Keratinocyte (primary cell): Measurements from ENCODE around the gene ATE1. TPM values are rescaled to one million over a fixed set of nuclear protein-coding genes. Genes with fewer than 3 reads are reported as not detected.

ENCODE experiments used
- DNase-seq: peaks from one replicate; pipeline ENCODE4 v3.0.0-alpha.2; 2011; ENCODE audit warnings: low read depth, missing footprints, low spot score
- FAIRE-seq: peaks from 2 replicates; lab custom pipeline; 2011; peaks lifted over from hg19 to GRCh38; lab: Jason Lieb, UNC
- H2AFZ ChIP-seq: 2 replicates; pipeline ENCODE4 v1.6.0; 2012; ENCODE audit warnings: low read length, control low read depth, inconsistent platforms; ENCODE audit not compliant: control insufficient read depth
- H3K27ac ChIP-seq: 2 replicates; pipeline ENCODE4 v1.5.1; 2011; ENCODE audit warnings: low read length; ENCODE audit not compliant: control insufficient read depth, insufficient read depth
- H3K27me3 ChIP-seq: 3 replicates; pipeline ENCODE4 v1.6.0; 2011; ENCODE audit warnings: low read length; ENCODE audit not compliant: control insufficient read depth, insufficient read depth; ENCODE audit errors: extremely low read depth
- H3K36me3 ChIP-seq, 2 experiments: 2 replicates in 1 of 2; 3 replicates in 1 of 2; pipeline ENCODE4 v1.5.1; 2011; ENCODE audit warnings: low read length in 2 of 2, mild to moderate bottlenecking in 1 of 2; ENCODE audit not compliant: control insufficient read depth in 2 of 2, insufficient read depth in 2 of 2; ENCODE audit errors: extremely low read depth in 1 of 2
- H3K4me1 ChIP-seq: 3 replicates; pipeline ENCODE4 v1.5.1; 2011; ENCODE audit warnings: low read length; ENCODE audit not compliant: control insufficient read depth, insufficient read depth; ENCODE audit errors: extremely low read depth
- H3K4me2 ChIP-seq: 3 replicates; pipeline ENCODE4 v1.6.0; 2011; ENCODE audit warnings: low read depth, low read length; ENCODE audit not compliant: control insufficient read depth, insufficient read depth; ENCODE audit errors: extremely low read depth
- H3K4me3 ChIP-seq, 3 experiments: fragments of 200-600 bp in 1 of 3; sonication (generic) in 1 of 3; 2 replicates in 2 of 3; 3 replicates in 1 of 3; pipeline ENCODE4 v1.5.1; 2011 to 2016; ENCODE audit warnings: low read length in 3 of 3, mild to moderate bottlenecking in 3 of 3, control low read depth in 2 of 3, inconsistent platforms in 1 of 3, low read depth in 1 of 3, mixed read lengths in 1 of 3, mixed run types in 1 of 3, moderate library complexity in 1 of 3; ENCODE audit not compliant: control insufficient read depth in 2 of 3, insufficient read depth in 2 of 3; ENCODE audit errors: extremely low read depth in 1 of 3
- H3K79me2 ChIP-seq: 2 replicates; pipeline ENCODE4 v1.6.0; 2012; ENCODE audit warnings: low read length; ENCODE audit not compliant: control insufficient read depth, insufficient read depth
- H3K9ac ChIP-seq: 3 replicates; pipeline ENCODE4 v1.6.0; 2011; ENCODE audit warnings: low read length; ENCODE audit not compliant: control insufficient read depth, insufficient read depth; ENCODE audit errors: extremely low read depth
- H3K9me1 ChIP-seq: 3 replicates; pipeline ENCODE4 v1.6.0; 2011; ENCODE audit warnings: low read length; ENCODE audit not compliant: control insufficient read depth, insufficient read depth; ENCODE audit errors: extremely low read depth
- H3K9me3 ChIP-seq: 2 replicates; pipeline ENCODE4 v1.5.1; 2012; ENCODE audit warnings: low read depth, low read length; ENCODE audit not compliant: control insufficient read depth
- H4K20me1 ChIP-seq: 3 replicates; pipeline ENCODE4 v1.6.0; 2011; ENCODE audit warnings: low read length; ENCODE audit not compliant: control insufficient read depth, insufficient read depth; ENCODE audit errors: extremely low read depth
- EZH2 ChIP-seq: IDR thresholded peaks from one replicate; pipeline ENCODE4 v1.6.1; 2012; ENCODE audit warnings: inconsistent platforms, mild to moderate bottlenecking, low read length, moderate library complexity
- dilution Hi-C: fragments of 300-500 bp; cut with MboI; formaldehyde crosslinking; loops from one replicate; pipeline ENCODE4 v1.7.0; 2020; ENCODE audit warnings: low sequenced_read_pairs; ENCODE audit not compliant: extremely low pct_ligation_motif_present
- polyA plus RNA-seq, 5 experiments: library from polyadenylated mRNA; depleted of rRNA in 3 of 5; stranded (reverse) in 3 of 5; stranded (forward) in 1 of 5; unstranded in 1 of 5; fragments of >200 nt; gene quantifications; 1 replicate in 1 of 5; 2 replicates in 3 of 5; 3 replicates in 1 of 5; pipeline versions ENCODE4 v1.2.1 to v1.2.3, GENCODE V29; 2011 to 2012; ENCODE audit warnings: missing spikeins in 2 of 5, low read depth in 1 of 5, low replicate concordance in 1 of 5
- TF ChIP-seq, protein P1 (sequence below), 3 experiments: IDR thresholded peaks in 1 of 3; conservative IDR thresholded peaks in 1 of 3; optimal IDR thresholded peaks in 1 of 3; 2 replicates in 2 of 3; 3 replicates in 1 of 3; pipeline versions ENCODE3 to v1.5.1; 2011; ENCODE audit warnings: low read length in 3 of 3, mild to moderate bottlenecking in 3 of 3, moderate library complexity in 2 of 3, control low read depth in 1 of 3, inconsistent platforms in 1 of 3; ENCODE audit not compliant: insufficient read depth in 2 of 3; ENCODE audit errors: extremely low read depth in 1 of 3

Gene ATE1
- polyA plus RNA-seq, 1 donor (not counting 4 experiments of a cell fraction or from before 2014, with no cell fraction given), result 14.9 TPM

DNA sequence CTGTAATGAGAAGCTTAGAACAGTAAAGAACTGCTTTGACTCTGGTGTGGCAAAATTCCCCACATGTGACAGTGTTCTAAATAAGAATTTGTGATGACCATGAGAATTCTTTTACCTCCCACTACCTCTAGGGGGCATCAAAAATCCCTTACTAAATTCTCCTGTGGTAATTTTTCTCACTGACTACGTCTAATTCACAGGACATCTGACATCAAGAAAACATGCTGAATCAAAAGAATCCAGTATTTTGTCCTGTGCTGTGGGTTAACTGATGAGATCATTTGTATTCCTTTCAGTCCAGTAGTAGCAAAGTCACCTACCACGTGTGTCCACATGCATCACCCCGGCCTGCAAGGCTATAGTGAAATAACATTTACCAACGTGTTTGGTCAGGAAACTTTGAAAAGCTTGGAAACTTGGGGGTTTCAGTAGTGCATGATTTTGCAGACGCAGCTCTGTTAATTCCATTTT, 103.8 kb downstream of the ATE1 start:
- Histone ChIP-seq H4K20me1 (no peaks in the 10 kb centered on the region), H3K4me2 (no peak overlapping the region), H3K27me3 (no peaks in the 10 kb centered on the region), H3K79me2 (no peaks in the 10 kb centered on the region), H3K36me3 (peaks cover 2 to 7% of the 10 kb centered on the region in 2 experiments), H3K9me3 (no peaks in the 10 kb centered on the region), H3K4me1 (no peaks in the 10 kb centered on the region), H3K4me3 (no peak overlapping the region), H3K9ac (no peak overlapping the region), H3K27ac (no peak overlapping the region), H3K9me1 (no peaks in the 10 kb centered on the region), H2AFZ (no peak overlapping the region)
- dilution Hi-C loops, result no loop called here
- TF ChIP-seq, protein P1, sequence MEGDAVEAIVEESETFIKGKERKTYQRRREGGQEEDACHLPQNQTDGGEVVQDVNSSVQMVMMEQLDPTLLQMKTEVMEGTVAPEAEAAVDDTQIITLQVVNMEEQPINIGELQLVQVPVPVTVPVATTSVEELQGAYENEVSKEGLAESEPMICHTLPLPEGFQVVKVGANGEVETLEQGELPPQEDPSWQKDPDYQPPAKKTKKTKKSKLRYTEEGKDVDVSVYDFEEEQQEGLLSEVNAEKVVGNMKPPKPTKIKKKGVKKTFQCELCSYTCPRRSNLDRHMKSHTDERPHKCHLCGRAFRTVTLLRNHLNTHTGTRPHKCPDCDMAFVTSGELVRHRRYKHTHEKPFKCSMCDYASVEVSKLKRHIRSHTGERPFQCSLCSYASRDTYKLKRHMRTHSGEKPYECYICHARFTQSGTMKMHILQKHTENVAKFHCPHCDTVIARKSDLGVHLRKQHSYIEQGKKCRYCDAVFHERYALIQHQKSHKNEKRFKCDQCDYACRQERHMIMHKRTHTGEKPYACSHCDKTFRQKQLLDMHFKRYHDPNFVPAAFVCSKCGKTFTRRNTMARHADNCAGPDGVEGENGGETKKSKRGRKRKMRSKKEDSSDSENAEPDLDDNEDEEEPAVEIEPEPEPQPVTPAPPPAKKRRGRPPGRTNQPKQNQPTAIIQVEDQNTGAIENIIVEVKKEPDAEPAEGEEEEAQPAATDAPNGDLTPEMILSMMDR (optimal IDR thresholded peaks at IDR 0.05 in 1 of 3, IDR thresholded peaks at IDR 0.05 in 1 of 3, conservative IDR thresholded peaks at IDR 0.05 in 1 of 3; ENCODE audit: extremely low read depth in 1 of 3, insufficient read depth in 2 of 3, low read length in 3 of 3), result peak in 2 of 3 experiments; percentile 42 to 54
- no peak for TF ChIP-seq EZH2
- FAIRE-seq (peak; percentile 65), DNase-seq (no peak)

DNA sequence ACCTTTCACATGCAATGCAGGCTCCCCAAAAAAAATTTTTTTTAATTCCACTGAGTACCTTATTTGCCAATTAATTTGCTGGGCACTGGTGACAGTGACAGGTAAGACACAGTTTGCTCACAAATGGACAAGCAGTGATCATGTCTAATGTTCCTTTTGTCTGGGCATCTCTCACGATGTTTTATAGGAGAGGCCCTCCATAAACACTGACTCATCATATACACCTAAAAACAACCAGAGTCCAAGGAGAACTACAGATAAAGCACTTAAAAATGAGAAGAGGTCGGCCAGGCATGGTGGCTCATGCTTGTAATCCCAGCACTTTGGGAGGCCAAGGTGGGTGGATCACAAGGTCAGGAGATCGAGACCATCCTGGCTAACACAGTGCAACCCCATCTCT, 105.1 kb downstream of the ATE1 start:
- no peak for DNase-seq
- no peak overlapping the region for H3K27ac ChIP-seq

More for the DNA sequence above, 105.1 kb downstream of the ATE1 start:
- H3K9me3 ChIP-seq, result no peaks in the 10 kb centered on the region
- H3K36me3 ChIP-seq, result peaks cover 0 to 4% of the 10 kb centered on the region in 2 experiments
- H2AFZ ChIP-seq, result no peak overlapping the region
- TF ChIP-seq, protein P1 (optimal IDR thresholded peaks at IDR 0.05 in 1 of 3, IDR thresholded peaks at IDR 0.05 in 1 of 3, conservative IDR thresholded peaks at IDR 0.05 in 1 of 3; ENCODE audit: extremely low read depth in 1 of 3, insufficient read depth in 2 of 3, low read length in 3 of 3), result no peak
- no peak for TF ChIP-seq EZH2
- no peaks in the 10 kb centered on the region for H3K4me1 ChIP-seq
- dilution Hi-C loops, result no loop called here
- FAIRE-seq, result no peak
- no peaks in the 10 kb centered on the region for H3K79me2 ChIP-seq
- H3K9me1 ChIP-seq, result no peaks in the 10 kb centered on the region
- no peak overlapping the region for H3K4me3 ChIP-seq
- no peaks in the 10 kb centered on the region for H3K27me3 ChIP-seq
- H4K20me1 ChIP-seq, result no peaks in the 10 kb centered on the region
- no peak overlapping the region for H3K4me2 ChIP-seq
- no peak overlapping the region for H3K9ac ChIP-seq
